NK-92 (cell line): ENCODE results near the gene LIPC.

Experiments
- DNase-seq: peaks from one replicate; lab custom pipeline; 2025; ENCODE audit not compliant: unreplicated experiment; lab: John Stamatoyannopoulos, UW

LIPC gene

DNA sequence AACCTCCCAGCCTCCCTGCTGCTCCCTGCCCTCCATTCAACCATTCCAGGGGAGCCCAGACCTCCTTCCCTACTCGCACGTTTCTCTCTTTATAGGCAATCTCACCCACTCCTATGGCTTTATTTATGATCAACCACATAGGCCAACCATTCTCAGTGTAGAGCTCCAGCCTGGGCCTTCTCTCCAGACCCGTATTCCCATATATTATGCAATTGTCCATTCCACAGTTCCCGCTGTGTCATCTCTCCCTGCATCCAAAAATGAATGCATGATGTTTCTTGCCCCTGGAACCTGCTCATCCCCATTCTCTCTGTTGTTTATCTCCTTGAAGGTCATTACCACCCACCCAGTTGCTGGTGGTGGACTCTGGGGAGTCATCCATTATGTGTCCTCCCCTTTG lies 140.7 kb downstream of the LIPC start:
- no peak for DNase-seq

DNA sequence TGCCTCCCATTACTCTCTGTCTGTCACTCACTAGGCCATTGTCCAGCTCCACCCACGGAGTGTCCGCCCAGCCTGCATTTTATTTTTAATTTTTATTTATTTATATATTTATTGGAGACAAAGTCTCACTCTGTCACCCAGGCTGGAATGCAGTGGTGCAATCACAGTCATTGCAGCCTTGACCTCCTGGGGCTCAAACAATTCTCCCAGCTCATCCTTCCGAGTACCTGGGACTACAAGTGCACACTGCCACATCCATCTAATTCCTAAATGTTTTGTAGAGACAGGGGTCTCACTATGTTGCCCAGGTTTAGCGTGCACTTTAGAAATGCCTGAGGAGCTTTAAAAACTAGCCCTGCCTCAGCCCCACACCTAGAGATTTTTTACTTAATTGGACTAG lies 141.5 kb downstream of the LIPC start:
- no peak for DNase-seq

DNA sequence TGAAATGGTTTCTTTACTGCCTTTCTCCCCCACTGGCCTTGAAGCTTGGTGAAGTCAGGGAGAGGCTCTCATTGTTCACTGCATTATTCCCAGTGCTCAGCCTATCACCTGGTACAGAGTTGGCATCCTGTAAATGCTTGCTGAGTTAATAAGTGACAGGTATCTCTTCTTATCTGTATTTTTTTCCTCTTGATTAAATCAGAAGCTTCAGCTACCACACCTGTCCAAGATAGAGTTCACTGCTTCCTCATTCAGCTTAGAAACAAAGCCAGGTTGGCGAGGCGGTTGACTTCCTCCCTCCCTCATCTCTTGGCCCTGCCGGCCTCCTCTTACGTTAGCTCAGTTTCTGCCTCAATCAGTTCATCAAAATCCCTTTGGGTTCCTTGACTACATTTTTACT lies 142.8 kb downstream of the LIPC start:
- DNase-seq: no peak

DNA sequence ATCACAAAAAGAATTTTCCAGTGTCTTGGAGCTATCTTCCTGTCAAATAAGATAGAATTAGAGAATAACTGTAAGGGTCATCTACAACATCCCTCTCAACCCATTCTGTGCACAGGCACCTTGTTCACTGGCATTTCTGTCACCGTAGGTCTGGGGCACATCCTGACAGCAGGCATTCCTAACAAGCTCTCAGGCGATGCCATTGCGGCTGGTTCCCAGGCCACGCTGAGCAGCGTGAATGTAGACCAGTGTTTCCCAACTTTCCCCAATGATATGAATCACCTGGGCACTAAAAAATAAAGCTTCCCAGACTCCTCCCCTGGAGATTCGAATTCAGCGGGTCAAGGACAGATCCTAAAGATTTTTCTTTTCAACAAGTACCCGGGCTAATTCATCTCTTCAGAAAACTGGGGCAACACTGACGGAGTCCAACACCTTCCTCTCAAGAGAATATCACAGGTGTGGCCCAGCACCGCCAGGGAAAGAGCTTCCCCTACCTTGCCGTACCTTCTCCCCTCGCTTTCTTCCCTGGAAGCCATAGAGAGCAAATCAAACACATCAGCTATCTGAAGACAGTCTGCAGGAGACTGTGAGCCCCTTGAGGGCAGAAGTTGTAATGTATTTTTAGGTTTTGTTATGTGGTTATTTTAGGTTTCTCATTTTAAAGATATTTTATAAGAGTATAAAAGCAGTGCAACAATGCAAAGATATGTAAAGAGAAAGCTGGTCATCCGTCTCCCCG lies 143.4 kb downstream of the LIPC start:
- DNase-seq: no peak

DNA sequence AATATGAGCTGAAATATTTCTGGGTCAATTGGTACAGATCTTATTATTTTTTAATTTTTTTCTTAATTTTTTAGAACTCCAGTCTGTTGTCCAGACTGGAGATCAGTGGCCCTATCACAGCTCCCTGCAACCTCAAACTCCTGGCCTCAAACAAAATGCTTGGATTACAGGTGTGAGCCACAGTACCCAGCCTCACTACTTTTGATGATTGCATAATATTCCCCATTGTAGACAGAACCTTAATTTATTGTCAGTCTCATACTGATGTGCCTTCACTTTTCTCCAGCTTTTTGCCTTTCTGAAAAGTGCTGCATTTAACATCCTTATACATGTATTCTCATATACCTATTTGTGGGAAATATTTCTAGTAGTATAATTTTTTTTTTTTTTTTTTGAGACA lies 144.9 kb downstream of the LIPC start:
- DNase-seq: no peak

DNA sequence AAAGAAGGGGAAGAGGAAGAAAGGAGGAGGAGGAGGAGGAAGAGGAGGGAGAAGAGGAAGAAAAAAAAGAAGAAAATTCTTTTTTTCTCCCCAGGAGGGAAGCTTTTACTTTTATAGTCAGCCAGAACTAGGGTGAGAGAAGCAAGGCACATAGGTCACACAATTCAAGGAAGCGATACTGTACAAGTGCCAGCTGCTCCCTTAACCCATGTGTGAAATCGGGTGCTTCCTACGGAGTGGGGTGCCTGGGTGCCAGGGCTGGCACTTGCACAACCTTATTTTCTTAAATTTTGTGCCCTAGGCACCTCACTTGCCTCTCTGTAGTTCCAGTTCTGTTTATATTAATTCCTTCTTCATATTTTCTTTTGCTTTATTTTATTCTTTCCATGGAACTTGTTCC lies 150.4 kb downstream of the LIPC start:
- DNase-seq: no peak

DNA sequence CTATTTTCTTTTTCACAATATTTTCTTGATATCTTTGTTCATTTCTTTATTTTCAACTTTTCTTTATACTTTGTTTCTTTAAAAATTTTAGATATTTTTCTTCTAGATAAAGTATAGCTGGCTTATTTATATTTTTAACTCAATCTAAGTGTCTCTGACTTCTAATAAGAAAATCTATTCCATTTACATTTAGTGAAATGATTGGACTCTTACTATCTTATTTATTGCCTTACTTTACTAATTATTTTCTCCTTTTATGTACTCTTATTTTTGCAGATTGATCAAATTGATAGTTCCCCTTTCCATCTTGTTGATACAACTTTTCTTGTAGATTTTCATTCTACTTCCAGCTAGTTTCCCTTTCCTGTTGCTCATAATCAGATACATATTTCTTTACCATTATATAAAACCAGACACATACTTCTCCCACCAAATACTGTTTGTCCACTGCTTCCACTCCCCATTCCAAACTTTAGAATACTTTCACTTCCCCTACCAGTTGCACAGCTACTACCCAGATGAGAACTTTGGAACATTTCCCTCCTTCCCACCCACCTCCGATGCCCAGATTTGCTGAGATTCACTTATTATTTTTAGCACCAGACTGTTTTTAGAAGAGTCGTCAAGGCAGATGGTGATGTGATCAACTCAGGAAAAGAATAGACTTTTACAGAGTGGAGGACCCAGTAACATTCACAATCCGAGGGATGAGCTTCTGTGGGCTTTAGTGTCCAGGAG lies 151.5 kb downstream of the LIPC start:
- no peak for DNase-seq

DNA sequence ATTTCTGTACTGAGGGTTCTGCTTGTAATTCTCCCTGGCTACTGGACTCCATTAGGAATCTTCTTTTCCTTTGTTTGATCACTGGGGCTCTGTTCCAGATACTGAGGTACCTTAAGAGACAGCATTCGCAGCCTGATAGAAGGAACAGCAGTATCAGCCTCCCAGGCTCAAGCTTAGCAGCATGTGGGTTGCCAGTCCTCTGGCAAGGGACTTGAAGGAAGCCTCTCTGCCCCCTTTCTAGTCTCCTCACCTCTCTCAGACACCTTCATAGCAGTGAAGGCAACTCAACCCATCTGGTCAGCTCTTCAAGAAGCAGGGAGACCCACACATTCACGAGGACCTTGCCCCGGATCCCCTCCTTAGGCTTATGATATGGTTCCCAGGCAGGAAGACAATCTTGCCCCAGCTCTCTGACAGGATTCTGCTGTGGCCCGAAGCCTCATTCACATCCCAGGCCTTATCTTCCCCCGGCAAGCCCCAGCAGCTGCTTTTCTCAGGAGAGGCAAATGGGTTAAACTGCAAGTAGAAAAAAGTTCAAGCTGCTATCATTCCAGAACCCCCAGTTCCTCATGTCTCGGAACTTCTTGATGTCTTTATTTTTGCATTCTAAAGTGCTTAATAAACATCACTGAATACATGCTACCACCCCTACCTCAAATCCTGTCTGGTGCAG lies 153.1 kb downstream of the LIPC start:
- DNase-seq: no peak

DNA sequence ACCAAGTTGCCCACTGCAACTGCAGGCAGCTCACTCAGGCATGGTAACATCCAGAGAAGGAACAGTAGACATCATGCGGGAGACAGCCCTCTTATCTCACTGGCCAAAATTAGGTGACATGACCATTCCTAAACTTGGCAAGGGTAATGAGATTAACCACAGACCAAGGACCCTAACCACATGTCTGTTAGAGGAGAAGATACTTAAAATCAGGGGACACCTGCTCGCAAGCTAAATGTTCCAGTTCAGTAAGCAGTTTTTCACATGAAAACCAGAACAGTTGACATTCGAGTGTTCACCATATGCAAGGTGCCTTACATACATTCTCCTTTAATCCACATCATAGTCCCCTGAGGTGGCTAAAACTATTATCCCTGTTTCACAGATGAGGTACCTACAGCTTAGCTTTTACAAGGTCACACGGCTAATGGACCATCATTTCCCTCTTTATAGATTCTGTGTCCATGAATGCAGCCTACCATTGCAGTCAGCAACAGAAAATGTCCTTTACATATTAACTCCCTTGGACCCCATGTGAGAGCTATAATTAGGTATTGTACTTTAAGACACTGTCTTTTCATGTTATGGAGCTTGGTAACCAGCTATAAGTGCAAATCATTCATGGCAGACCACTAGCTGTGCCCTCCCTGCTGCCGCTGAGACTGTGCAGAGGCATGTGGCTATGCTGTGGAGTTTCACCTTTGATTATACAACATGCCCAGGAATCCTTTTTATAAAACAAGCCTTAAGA lies 154.1 kb downstream of the LIPC start:
- no peak for DNase-seq

DNA sequence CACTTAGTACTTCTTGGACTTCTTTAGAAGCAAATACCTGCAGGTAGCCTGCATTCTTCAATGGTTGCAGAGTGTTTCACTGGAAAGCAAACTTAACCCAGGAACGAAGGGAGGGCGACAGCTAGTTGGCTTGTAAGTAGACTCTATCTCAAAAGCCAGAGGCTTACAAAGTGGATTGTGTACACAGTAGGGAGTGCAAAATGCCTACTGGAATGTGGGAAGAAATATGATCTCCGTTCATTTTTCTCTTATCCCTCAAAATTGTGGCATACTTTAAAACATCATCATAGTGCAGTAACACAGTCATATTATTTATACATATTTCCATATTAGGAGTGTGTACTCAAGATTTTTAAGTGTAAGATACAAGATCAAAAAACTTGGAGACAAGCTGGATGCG lies 155.7 kb downstream of the LIPC start:
- DNase-seq: no peak

DNA sequence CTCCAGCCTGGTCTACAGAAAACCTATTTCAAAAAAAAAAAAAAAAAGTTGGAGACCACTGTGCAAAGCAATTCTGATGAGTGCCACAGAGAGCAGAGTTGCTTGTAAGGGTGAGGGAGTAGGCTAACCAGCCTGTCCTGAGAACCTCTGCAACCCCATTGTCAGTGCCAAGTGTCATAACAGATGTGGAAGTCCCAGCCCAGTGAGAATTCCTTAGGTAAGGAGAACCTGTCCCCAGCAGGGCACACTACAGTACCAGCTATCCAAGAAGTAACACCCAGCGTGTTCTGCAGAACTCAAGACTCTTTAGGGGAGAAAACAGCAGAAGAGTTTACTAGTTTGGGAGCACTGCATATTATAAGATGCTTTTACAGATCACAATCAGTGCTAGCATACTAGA lies 156.3 kb downstream of the LIPC start:
- no peak for DNase-seq

DNA sequence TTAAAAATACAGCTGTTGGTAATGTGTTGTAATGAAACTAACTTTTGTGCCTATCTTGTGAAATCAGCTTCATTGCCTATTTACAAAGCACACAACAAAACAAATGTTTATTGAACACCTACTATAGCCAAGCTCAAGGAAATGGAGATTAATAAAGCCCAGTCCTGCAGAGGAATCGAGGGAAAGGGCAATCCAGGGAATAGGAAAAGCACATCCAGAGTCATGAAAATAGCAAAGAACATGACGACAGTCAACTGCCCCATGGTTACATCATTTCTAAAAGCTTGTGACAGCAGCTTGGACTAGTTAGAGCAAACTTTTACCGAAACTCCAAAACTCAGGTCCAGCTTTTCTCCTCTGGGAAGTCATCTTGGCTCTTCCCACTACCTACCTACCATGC lies 157.3 kb downstream of the LIPC start:
- no peak for DNase-seq

DNA sequence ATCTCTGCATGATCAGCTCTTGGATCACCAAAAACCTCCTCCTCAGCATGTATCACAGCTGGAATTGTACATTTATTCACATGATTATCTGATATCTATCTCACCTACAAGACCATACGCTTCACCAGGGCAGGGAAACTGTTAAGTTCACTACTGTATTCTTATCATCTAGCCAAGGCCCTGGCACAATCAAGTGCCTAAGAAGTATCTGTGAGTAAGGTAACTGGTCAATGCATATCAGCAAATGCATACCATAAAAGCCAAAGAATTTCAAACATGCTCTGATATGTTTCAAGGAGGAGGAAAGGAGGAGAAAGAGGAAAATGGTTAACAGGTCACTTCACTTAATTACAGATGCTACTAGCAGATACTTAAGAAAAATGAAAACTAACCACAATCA lies 158.4 kb downstream of the LIPC start:
- DNase-seq: no peak

DNA sequence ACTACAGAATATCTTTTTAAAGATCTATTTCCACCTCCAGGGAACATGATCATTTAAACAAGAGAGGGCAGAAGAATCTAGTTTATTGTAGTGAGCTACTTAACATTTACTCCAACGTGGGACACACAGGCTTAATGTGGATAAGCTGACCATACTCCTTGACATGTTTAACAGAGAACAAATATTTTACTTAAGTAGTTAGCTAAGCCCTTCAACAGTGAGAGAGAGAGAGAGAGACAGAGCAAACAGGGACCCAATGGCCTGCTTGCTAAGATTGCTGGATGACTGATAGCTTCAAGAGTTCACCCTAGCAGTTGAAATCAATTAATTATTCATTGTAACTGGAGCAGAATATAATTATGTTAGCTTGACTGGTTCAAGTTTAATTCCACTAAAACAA lies 159.1 kb downstream of the LIPC start:
- DNase-seq: no peak

DNA sequence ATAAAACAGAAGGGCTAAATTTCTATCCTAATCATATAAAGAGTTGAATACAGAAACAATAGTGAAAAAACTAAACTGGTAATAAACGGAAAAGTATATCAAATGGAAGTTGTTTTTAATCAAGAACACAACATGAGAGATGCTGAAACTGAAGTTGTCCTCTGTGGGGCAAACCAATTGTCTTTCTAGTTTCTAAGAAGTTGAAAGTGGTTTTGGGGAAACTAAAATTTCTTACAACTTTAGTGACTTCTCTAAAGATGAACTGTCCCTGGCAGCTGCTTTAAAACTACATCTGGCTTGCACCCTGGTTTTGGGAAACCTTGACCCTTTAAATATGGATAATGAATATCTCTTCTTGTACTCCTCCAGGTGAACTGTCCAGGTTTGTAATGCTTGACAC lies 162.1 kb downstream of the LIPC start:
- no peak for DNase-seq

DNA sequence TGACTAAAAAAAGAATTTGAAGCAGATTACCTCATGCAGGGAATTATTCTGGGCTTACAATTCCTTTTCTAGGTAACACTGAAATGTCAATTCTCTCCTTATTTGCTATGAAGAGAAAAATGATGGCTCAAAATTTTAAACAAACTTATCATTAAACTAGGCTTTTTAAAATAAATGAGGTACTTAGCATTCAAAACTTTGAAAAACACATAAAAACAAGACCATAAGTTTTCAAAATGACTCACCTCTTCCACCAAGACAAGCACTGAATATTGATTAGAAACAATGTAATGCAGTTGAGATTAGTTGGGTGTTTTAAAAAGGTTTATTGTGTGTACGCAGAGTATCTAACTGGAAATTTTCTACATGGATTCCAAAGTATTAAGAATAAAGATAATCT lies 163.1 kb downstream of the LIPC start:
- no peak for DNase-seq

DNA sequence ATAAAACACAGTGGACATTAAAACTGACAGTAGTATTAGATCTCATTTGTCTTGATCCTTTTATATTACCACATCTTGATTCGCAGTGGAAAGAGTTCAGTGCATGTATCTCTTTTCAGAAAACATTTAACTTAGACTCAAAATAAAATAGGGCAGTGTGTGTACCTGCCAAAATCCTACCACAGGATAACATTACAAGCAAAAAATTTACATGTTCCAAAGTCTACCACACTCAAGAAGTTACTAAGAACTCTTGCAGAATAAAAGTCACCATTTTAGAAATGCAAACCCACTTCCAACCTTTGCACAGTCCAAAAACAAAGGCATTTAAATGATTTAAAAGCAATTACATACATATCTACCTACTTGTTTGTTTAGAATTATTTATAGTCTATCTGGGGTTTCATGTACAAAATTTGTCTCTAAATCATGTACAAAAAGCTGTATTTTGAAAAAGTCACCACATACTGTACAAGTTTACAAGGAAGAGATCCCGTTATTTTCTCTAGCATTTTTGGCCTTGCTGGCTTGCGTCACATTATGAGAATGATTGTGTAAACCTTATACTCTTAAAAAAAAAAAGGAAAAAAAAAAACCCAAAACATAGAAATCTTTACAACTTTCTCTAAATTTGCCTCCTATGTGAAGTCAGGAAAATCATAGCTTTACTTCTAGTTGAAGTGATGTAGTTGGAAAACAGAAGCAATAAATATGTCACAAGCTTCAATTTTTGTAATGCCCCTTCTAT lies 163.9 kb downstream of the LIPC start:
- no peak for DNase-seq

DNA sequence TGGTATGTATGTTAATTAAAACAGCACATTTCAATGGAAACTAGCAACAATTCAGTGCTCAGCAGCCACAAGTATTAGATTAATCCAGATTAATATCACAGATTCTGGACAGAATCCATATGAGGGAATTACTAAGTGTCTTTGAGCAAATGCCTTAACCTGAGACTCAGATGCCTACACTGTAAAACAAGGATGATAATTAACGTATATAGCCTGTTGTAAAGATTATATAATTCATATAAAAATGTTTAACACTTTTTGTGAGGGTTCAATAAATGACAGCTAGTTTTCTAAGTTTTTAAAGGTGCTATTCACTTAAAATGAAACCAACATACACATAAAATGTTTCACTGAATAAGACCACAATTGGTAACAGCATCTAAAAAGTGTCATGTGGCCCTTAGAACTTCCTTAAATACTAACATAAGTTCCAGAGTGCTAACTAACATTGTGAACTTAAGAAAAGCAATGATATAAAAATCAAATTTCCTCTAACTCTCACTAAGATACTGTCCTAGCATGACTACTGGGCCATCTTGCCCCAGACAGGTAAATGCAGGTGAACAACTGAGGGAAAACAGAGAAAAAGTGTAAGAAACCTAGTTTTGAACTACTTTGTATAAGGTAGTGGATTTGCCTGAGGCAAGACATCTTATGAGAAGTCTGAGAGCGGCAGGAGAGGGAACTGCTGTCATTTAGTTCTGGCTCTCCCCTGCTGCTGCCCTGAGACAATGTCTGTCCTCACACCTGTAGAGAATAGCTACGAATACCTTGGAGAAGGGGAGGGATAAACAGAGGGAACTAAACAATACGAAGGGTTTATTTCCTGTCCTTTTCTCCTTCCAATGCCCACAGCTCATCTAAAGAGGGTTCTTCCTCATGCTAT lies 166.4 kb downstream of the LIPC start:
- DNase-seq: no peak

DNA sequence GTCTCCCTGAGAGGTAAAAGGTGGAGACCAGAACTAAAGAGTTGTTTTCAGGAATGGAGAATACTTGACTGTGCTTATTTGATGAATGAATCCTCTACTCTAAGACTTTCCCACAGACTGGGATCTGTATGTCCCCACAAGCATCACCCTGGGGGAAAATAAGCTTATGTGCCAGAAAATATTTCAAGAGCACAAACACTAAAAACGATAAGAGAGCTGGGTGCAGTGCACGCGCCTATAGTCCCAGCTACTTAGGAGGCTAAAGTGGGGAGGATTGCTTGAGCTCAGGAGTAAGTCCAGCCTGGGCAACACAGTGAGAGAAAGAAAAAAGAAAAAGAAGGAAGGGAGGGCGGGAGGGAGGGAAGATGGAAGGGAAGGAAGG lies 167.0 kb downstream of the LIPC start:
- no peak for DNase-seq

DNA sequence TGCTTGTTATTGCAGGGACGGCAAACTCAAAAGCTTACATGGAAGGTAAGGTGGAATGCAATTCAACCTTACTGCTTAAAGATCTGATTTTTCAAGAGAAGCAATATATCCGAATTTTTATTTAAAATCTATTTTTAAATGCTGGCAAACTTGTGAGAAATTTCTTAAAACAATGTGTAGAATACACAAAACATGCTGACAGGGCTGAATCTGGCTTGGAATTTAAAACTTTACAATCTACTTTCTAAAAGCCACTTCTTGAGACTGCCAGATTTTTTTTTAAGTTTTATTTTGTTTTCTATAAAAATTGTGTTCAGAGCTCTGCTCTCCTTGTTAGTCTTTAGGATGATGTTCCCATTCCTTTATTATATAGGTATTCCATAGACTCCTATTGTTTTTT lies 171.0 kb downstream of the LIPC start:
- no peak for DNase-seq
